Chondrocyte (in vitro differentiated cells): Measurements from ENCODE around the gene TMEM107. TPM values are rescaled to one million over a fixed set of nuclear protein-coding genes. Genes with fewer than 3 reads are reported as not detected.
A peak's percentile ranks its signal among the peaks of the same experiment; 100 is the strongest.

ENCODE experiments used
- DNase-seq: peaks from one replicate; pipeline ENCODE4 v3.0.0; 2021; ENCODE audit warnings: mixed read lengths, low spot score
- H3K27ac Mint-ChIP-seq: one replicate; pipeline ENCODE4 v1.8.0; 2021; ENCODE audit warnings: mild to moderate bottlenecking, moderate library complexity, mixed read lengths; ENCODE audit not compliant: unreplicated experiment
- H3K27me3 Mint-ChIP-seq: 2 replicates; pipeline ENCODE4 v1.8.0; 2021; ENCODE audit warnings: low read depth, mixed read lengths
- H3K36me3 Mint-ChIP-seq: 2 replicates; pipeline ENCODE4 v1.8.0; 2021; ENCODE audit warnings: low read depth, mixed read lengths
- H3K4me1 Mint-ChIP-seq: 2 replicates; pipeline ENCODE4 v1.8.0; 2021; ENCODE audit warnings: low read depth, mild to moderate bottlenecking, mixed read lengths
- H3K4me3 Mint-ChIP-seq: one replicate; pipeline ENCODE4 v1.8.0; 2021; ENCODE audit warnings: mild to moderate bottlenecking, moderate library complexity, mixed read lengths; ENCODE audit not compliant: unreplicated experiment
- H3K9me3 Mint-ChIP-seq: 2 replicates; pipeline ENCODE4 v1.8.0; 2021; ENCODE audit warnings: low read depth, mixed read lengths
- microRNA-seq: library from miRNA; unstranded; fragments of <30 nt; microRNA quantifications from one replicate; pipeline ENCODE4 v1.2.0, GENCODE V29; 2020; ENCODE audit warnings: borderline number of aligned reads
- total RNA-seq: library from RNA; stranded (reverse); gene quantifications from 3 replicates; pipeline ENCODE4 v1.2.1, GENCODE V29; 2021
- TF ChIP-seq, protein P1 (sequence below): fragments of 200-600 bp; sonication (generic); IDR thresholded peaks from 2 replicates; pipeline ENCODE4 v1.5.0; 2021; ENCODE audit warnings: antibody characterized with exemption, mild to moderate bottlenecking, moderate library complexity

The TMEM107 gene
- total RNA-seq, 1 donor from 2014 or later: 7.8 TPM

- Mint-ChIP-seq H3K4me3 (peak overlapping the region; percentile 92), H3K4me1 (peaks cover 60% of the 10 kb centered on the region), H3K9me3 (no peaks in the 10 kb centered on the region), H3K36me3 (no peaks in the 10 kb centered on the region), H3K27ac (peak overlapping the region; percentile 13), H3K27me3 (no peaks in the 10 kb centered on the region)
- TF ChIP-seq, protein P1, sequence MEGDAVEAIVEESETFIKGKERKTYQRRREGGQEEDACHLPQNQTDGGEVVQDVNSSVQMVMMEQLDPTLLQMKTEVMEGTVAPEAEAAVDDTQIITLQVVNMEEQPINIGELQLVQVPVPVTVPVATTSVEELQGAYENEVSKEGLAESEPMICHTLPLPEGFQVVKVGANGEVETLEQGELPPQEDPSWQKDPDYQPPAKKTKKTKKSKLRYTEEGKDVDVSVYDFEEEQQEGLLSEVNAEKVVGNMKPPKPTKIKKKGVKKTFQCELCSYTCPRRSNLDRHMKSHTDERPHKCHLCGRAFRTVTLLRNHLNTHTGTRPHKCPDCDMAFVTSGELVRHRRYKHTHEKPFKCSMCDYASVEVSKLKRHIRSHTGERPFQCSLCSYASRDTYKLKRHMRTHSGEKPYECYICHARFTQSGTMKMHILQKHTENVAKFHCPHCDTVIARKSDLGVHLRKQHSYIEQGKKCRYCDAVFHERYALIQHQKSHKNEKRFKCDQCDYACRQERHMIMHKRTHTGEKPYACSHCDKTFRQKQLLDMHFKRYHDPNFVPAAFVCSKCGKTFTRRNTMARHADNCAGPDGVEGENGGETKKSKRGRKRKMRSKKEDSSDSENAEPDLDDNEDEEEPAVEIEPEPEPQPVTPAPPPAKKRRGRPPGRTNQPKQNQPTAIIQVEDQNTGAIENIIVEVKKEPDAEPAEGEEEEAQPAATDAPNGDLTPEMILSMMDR: no peak
- DNase-seq: no peak
Observed at GRCh38 chr17:8124350-8125153, 51.6 kb downstream of the TMEM107 start.

GRCh38 chr17:8123695-8124349 is 52.4 kb downstream of the TMEM107 start, which contains the start of gene HES7:
HES7 (minus strand) TSS chr17:8124106; CDS start chr17:8124084, 22 bp downstream.
- TF ChIP-seq, protein P1: no peak
- Mint-ChIP-seq H3K9me3 (no peaks in the 10 kb centered on the region), H3K4me1 (peaks cover 60% of the 10 kb centered on the region), H3K4me3 (peak within 1 kb of the TSS; percentile 92), H3K36me3 (no peaks in the 10 kb centered on the region), H3K27me3 (no peaks in the 10 kb centered on the region), H3K27ac (peak within 1 kb of the TSS; percentile 89)
- no peak for DNase-seq

DNA sequence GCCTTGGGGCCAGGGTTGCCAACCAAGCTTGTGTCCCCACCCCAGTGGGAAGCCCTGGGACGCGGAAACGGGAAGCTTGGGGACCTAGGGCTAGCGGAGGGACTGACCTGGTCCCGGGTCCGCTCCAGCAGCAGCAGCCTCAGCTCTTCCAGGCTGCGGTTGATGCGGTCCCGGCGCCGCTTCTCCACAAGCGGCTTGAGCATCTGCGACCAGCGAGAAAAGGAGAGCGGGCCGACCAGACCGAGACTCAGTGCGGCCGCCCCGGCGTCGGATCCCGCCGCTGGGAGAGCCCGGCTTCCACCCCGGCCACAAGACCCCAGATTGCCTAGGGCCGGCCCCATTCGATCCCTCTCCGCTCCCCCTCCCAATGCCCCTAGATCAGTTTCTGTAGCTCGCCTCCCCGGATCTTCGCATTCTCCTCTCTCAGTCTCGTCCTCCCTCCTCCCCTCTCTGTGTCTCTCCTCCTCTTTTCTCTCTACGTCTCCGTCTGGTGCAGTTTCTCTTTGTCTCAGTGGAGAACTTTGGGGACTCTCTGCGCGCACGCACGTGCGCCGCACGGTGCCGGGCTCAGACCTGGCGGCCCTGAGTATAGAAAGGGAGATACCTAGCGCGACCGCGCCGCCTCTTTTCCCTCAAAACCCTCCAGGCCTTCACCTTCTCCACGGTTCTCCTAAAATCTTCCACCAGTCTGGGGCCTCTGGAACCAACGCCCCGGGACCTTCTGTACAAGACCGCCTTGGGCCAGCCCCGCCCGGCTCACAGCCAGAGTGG is 53.1 kb downstream of the TMEM107 start:
- Mint-ChIP-seq H3K27me3 (no peaks in the 10 kb centered on the region), H3K27ac (peak overlapping the region; percentile 89), H3K9me3 (no peaks in the 10 kb centered on the region), H3K36me3 (no peaks in the 10 kb centered on the region), H3K4me1 (peaks cover 66% of the 10 kb centered on the region), H3K4me3 (peak overlapping the region; percentile 92)
- DNase-seq: no peak
- TF ChIP-seq, protein P1: no peak

Small RNA genes lying within 50 kb of the gene (microRNA-seq; reads per million reads assigned to microRNA genes)
- gene MIR4521 (27.7 reads per million, percentile 42 among the genes with 10 or more reads in this experiment), gene MIR6883 (not detected)

Other genes starting within 250 kb of the TMEM107 start
- gene KCNAB3, start 246.5 kb downstream of the TMEM107 start, total RNA-seq: 1.9 to 3.2 TPM (median 2.3 TPM) in 3 replicates
- 113 to 135 TPM (median 121 TPM) in 3 replicates for gene TRAPPC1, start 244.4 kb downstream of the TMEM107 start, total RNA-seq
- 28.7 to 29.2 TPM (median 29.2 TPM) in 3 replicates for gene CNTROB, start 244.2 kb downstream of the TMEM107 start, total RNA-seq
- gene GUCY2D, start 173.8 kb downstream of the TMEM107 start, total RNA-seq: not detected in 3 replicates
- not detected in 3 replicates for gene ALOX15B, start 137.3 kb downstream of the TMEM107 start, total RNA-seq
- 0.17 TPM in 1 of 3 replicates, not detected in the others for gene ALOX12B, start 88.7 kb downstream of the TMEM107 start, total RNA-seq
- 0.12 to 0.13 TPM (median 0.12 TPM) in 3 replicates for gene ALOXE3, start 57.9 kb downstream of the TMEM107 start, total RNA-seq
- 0.51 to 1.5 TPM (median 0.70 TPM) in 3 replicates for gene HES7, start 52.3 kb downstream of the TMEM107 start, total RNA-seq
- gene PER1, start 24.0 kb downstream of the TMEM107 start, total RNA-seq: 68.0 to 87.6 TPM (median 75.9 TPM) in 3 replicates
- gene VAMP2, start 13.4 kb downstream of the TMEM107 start, total RNA-seq: 45.4 to 58.1 TPM (median 46.7 TPM) in 3 replicates
- gene BORCS6, start 13.8 kb upstream of the TMEM107 start, total RNA-seq: 5.5 to 8.6 TPM (median 8.2 TPM) in 3 replicates
- 8.6 to 14.1 TPM (median 8.9 TPM) in 3 replicates for gene AURKB, start 34.2 kb upstream of the TMEM107 start, total RNA-seq
- 19.9 to 28.7 TPM (median 22.1 TPM) in 3 replicates for gene CTC1, start 71.7 kb upstream of the TMEM107 start, total RNA-seq
- gene PFAS, start 72.9 kb upstream of the TMEM107 start, total RNA-seq: 30.2 to 52.1 TPM (median 32.7 TPM) in 3 replicates
- 19.8 to 24.5 TPM (median 21.2 TPM) in 3 replicates for gene RANGRF, start 112.3 kb upstream of the TMEM107 start, total RNA-seq
- gene SLC25A35, start 119.0 kb upstream of the TMEM107 start, total RNA-seq: 4.2 to 8.4 TPM (median 5.5 TPM) in 3 replicates
- gene ARHGEF15, start 133.9 kb upstream of the TMEM107 start, total RNA-seq: not detected in 3 replicates
- gene ODF4, start 163.5 kb upstream of the TMEM107 start, total RNA-seq: not detected in 3 replicates
- 1,065 to 1,130 TPM (median 1,086 TPM) in 3 replicates for gene RPL26, start 206.8 kb upstream of the TMEM107 start, total RNA-seq
- gene RNF222, start 221.4 kb upstream of the TMEM107 start, total RNA-seq: not detected in 3 replicates